Glutamatergic neuron (in vitro differentiated cells): ENCODE data around the gene NTM. TPM values are rescaled to one million over a fixed set of nuclear protein-coding genes. Genes with fewer than 3 reads are reported as not detected.

Source experiments
- DNase-seq: peaks from one replicate; pipeline ENCODE4 v3.0.0; 2022
- H3K27ac Mint-ChIP-seq: one replicate; pipeline ENCODE4 v1.8.0; 2020; ENCODE audit warnings: mild to moderate bottlenecking, mixed read lengths, inconsistent platforms; ENCODE audit not compliant: unreplicated experiment
- H3K27me3 Mint-ChIP-seq: one replicate; pipeline ENCODE4 v1.8.0; 2020; ENCODE audit warnings: mild to moderate bottlenecking, moderate library complexity, mixed read lengths, inconsistent platforms; ENCODE audit not compliant: unreplicated experiment
- H3K36me3 Mint-ChIP-seq: one replicate; pipeline ENCODE4 v1.8.0; 2020; ENCODE audit warnings: mild to moderate bottlenecking, mixed read lengths, inconsistent platforms; ENCODE audit not compliant: unreplicated experiment
- H3K4me1 Mint-ChIP-seq: one replicate; pipeline ENCODE4 v1.8.0; 2020; ENCODE audit warnings: mild to moderate bottlenecking, low read depth, mixed read lengths, inconsistent platforms; ENCODE audit not compliant: unreplicated experiment
- H3K4me3 Mint-ChIP-seq: one replicate; pipeline ENCODE4 v1.8.0; 2020; ENCODE audit warnings: mild to moderate bottlenecking, mixed read lengths, inconsistent platforms; ENCODE audit not compliant: unreplicated experiment
- H3K9me3 Mint-ChIP-seq: one replicate; pipeline ENCODE4 v1.8.0; 2020; ENCODE audit warnings: mild to moderate bottlenecking, moderate library complexity, mixed read lengths, inconsistent platforms; ENCODE audit not compliant: unreplicated experiment
- CTCF ChIP-seq: fragments of 200-600 bp; sonication (generic); IDR thresholded peaks from one replicate; pipeline ENCODE4 v1.5.0; 2021; ENCODE audit not compliant: partially characterized antibody, unreplicated experiment
- total RNA-seq: library from RNA; stranded (reverse); fragmentation: NEBNext Ultra II Directional; extraction: Animal tissue kit (Norgen Biotek cat#: 25700); gene quantifications from one replicate; pipeline ENCODE4 v1.2.1, GENCODE V29; 2021; ENCODE audit not compliant: unreplicated experiment

Gene NTM
- total RNA-seq, 1 donor from 2014 or later: 1.2 TPM

DNA sequence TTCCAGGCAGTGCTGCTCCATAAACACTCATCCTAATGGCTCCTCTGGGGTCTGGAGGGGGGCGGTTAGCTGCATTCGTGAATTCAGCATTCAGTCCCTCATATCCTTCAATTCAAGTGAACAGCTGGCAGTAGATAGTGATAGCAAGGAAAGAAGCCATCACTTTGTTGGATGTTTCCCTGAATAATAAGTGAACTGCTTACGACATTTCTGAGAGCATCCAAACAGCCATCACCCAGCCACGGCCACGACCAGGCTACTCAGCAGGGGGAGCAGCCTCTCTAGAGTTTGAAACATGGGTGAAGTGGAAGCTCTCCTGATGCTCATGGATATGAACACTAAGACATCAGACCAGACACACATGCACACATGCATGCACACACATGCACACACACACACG is 163.6 kb downstream of the NTM start:
- Mint-ChIP-seq H3K27me3 (peaks cover 4% of the 10 kb centered on the region), H3K4me3 (no peak overlapping the region), H3K36me3 (no peaks in the 10 kb centered on the region), H3K4me1 (peaks cover 4% of the 10 kb centered on the region), H3K27ac (no peak overlapping the region), H3K9me3 (no peaks in the 10 kb centered on the region)
- DNase-seq: no peak
- no peak for TF ChIP-seq CTCF

DNA sequence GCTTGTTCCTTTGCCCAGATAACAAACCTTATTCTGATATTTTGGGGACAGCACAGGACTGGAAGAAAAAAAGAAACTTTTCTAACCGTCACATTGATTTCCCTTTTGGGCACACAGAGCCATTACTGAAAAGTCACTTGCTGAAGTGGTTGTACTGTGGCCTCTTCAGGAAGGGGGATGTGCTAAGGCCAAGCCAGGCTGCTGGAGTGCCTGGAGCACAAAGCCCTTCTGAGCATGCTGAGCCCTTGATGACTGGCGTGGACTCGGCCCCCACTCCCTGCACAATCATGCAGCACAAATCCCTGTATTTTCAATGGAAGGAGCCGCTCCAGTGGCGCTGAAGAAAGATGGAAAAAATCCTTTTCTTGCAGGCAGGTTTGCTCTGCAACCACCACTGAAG is 164.2 kb downstream of the NTM start:
- peaks cover 4% of the 10 kb centered on the region for H3K4me1 Mint-ChIP-seq
- peaks cover 4% of the 10 kb centered on the region for H3K27me3 Mint-ChIP-seq

GRCh38 chr11:131536159-131536558 is 165.7 kb downstream of the NTM start:
- peaks cover 4% of the 10 kb centered on the region for H3K27me3 Mint-ChIP-seq
- no peaks in the 10 kb centered on the region for H3K36me3 Mint-ChIP-seq
- DNase-seq: no peak
- no peak for TF ChIP-seq CTCF
- H3K4me3 Mint-ChIP-seq: no peak overlapping the region
- peaks cover 4% of the 10 kb centered on the region for H3K4me1 Mint-ChIP-seq
- H3K27ac Mint-ChIP-seq: no peak overlapping the region
- H3K9me3 Mint-ChIP-seq: no peaks in the 10 kb centered on the region

More for the DNA sequence above, 164.2 kb downstream of the NTM start:
- Mint-ChIP-seq H3K36me3 (no peaks in the 10 kb centered on the region), H3K27ac (no peak overlapping the region), H3K4me3 (no peak overlapping the region), H3K9me3 (no peaks in the 10 kb centered on the region)
- TF ChIP-seq CTCF: no peak
- no peak for DNase-seq

DNA sequence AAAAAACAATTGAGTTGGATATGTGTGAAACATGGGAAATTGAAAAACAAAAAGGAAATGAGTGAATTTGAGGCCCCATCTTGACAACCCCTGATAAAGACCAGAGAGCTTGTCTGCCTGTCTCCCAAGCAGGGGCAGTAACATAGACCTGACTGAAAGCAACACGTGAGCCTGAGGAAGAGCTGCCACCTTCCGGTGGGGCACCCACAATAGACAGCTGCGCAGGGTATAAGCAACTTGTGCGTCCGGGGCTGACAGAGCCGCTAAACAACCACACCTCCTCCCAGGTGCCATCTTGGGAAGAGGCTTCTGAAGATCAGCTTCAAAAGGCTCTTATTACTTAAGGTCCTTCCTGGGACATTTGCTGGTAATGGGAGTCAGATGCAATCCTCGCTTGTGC is 166.8 kb downstream of the NTM start:
- H3K27me3 Mint-ChIP-seq: peaks cover 4% of the 10 kb centered on the region

GRCh38 chr11:131537748-131538147 is 167.3 kb downstream of the NTM start:
- no peak overlapping the region for H3K4me3 Mint-ChIP-seq
- H3K27me3 Mint-ChIP-seq: peaks cover 4% of the 10 kb centered on the region
- H3K27ac Mint-ChIP-seq: peak overlapping the region; percentile 30
- H3K9me3 Mint-ChIP-seq: no peaks in the 10 kb centered on the region
- H3K4me1 Mint-ChIP-seq: peaks cover 4% of the 10 kb centered on the region
- DNase-seq: no peak
- TF ChIP-seq CTCF: no peak
- no peaks in the 10 kb centered on the region for H3K36me3 Mint-ChIP-seq

More for the DNA sequence above, 166.8 kb downstream of the NTM start:
- H3K4me1 Mint-ChIP-seq: peaks cover 4% of the 10 kb centered on the region
- H3K9me3 Mint-ChIP-seq: no peaks in the 10 kb centered on the region
- H3K4me3 Mint-ChIP-seq: no peak overlapping the region
- TF ChIP-seq CTCF: no peak
- DNase-seq: no peak
- no peaks in the 10 kb centered on the region for H3K36me3 Mint-ChIP-seq
- no peak overlapping the region for H3K27ac Mint-ChIP-seq
